ENCODE data around the gene CCDC6.
"Not testable (repeated sequence)": the region's sequence is repeated elsewhere in the genome, so short reads cannot be mapped to it uniquely, and the experiment has no call there.

CCDC6 gene

GRCh38 chr10:59801171-59801570, 105.2 kb downstream of the CCDC6 start:
- no peak for DNase-seq (ENCODE audit: low read depth)
- no peak overlapping the region for H3K4me3 ChIP-seq (ENCODE audit: low read depth, low read length)
- TF ChIP-seq CTCF (IDR thresholded peaks at IDR 0.05; ENCODE audit: low read depth, low read length): no peak

DNA sequence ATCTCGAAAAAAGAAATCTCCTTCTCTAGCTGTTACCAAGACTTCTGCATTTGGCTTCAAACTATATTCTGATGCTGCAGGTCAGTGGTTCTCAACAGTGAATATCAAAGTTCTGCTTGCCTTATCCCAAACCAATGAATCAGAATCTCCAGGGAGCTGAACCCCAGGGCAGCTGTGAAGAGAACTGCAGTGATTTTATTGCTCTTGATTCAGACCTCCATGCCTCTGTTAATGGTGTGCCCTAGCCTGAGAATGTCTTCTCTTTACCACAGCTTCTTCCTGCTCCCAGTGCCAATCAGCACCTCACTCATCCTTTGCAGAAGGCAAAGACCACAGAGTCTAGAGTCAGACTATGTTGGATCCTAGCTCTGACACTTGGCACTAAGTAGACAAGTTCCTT, 106.9 kb downstream of the CCDC6 start:
- TF ChIP-seq POLR2A (IDR thresholded peaks at IDR 0.05; ENCODE audit: extremely low read depth, insufficient read length) (no peak), MAX (IDR thresholded peaks at IDR 0.05; ENCODE audit: low read depth, low read length) (no peak), MYC (IDR thresholded peaks at IDR 0.05; ENCODE audit: low read depth, low read length) (no peak), CTCF (IDR thresholded peaks at IDR 0.05; ENCODE audit: low read depth, low read length) (no peak)
- no peak for DNase-seq (ENCODE audit: low read depth)
- no peak overlapping the region for H3K4me3 ChIP-seq (ENCODE audit: low read depth, low read length)

- no peak overlapping the region for H3K4me3 ChIP-seq (ENCODE audit: low read depth, low read length)
- DNase-seq (ENCODE audit: low read depth): no peak
- no peak for TF ChIP-seq POLR2A (IDR thresholded peaks at IDR 0.05; ENCODE audit: extremely low read depth, insufficient read length)
- TF ChIP-seq MAX (IDR thresholded peaks at IDR 0.05; ENCODE audit: low read depth, low read length): no peak
- no peak for TF ChIP-seq MYC (IDR thresholded peaks at IDR 0.05; ENCODE audit: low read depth, low read length)
- TF ChIP-seq CTCF (IDR thresholded peaks at IDR 0.05; ENCODE audit: low read depth, low read length): no peak
These were observed 112.4 kb downstream of the CCDC6 start for GRCh38 chr10:59793919-59794318.

- TF ChIP-seq MYC (IDR thresholded peaks at IDR 0.05; ENCODE audit: low read depth, low read length) (no peak), POLR2A (IDR thresholded peaks at IDR 0.05; ENCODE audit: extremely low read depth, insufficient read length) (no peak), MAX (IDR thresholded peaks at IDR 0.05; ENCODE audit: low read depth, low read length) (no peak), CTCF (IDR thresholded peaks at IDR 0.05; ENCODE audit: low read depth, low read length) (no peak)
- no peak overlapping the region for H3K4me3 ChIP-seq (ENCODE audit: low read depth, low read length)
- DNase-seq (ENCODE audit: low read depth): no peak
These were observed 113.5 kb downstream of the CCDC6 start for GRCh38 chr10:59792812-59793211.

DNA sequence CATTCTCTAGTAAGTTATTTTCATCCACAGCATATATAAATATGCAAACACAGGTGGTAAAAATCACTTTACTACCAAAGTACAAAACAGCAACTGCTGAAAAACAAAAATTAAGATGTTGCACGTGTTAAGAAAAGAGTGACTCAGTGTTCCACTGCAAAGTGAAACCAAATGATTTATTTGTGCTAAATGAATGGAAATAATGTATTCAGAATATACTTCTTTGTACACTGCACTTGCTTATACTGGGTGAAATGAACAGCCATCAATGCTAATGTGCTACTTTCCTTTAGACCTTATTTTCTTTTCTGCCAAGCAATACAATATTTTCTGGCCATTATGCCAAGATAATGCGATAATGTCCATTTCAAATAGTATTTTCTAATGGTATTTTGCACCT, 114.8 kb downstream of the CCDC6 start:
- no peak for DNase-seq (ENCODE audit: low read depth)
- H3K4me3 ChIP-seq (ENCODE audit: low read depth, low read length): no peak overlapping the region
- TF ChIP-seq POLR2A (IDR thresholded peaks at IDR 0.05; ENCODE audit: extremely low read depth, insufficient read length) (no peak), MAX (IDR thresholded peaks at IDR 0.05; ENCODE audit: low read depth, low read length) (no peak), MYC (IDR thresholded peaks at IDR 0.05; ENCODE audit: low read depth, low read length) (no peak)

- not testable (repeated sequence) for DNase-seq (ENCODE audit: low read depth)
These were observed 116.3 kb downstream of the CCDC6 start for GRCh38 chr10:59790080-59790479.

DNA sequence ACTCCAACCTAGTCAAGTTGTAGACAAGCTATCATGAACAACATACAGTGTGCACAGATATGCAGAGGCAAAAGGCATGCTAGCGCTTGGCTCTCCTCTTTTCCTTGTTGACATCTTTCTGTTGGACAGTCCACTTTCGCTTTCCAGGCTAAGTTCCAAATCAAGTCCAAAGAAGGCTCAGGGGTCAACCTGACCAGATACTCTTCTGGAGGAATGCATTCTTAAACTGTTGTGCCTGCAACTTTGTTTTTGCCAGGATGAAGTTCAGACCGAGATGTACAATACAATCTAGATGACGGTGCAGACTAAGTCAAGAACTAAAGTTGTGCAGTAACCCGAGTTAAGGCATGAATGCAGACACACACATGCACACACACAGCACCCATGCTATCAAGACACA, 117.4 kb downstream of the CCDC6 start:
- H3K4me3 ChIP-seq (ENCODE audit: low read depth, low read length); DNase-seq (ENCODE audit: low read depth): not testable (repeated sequence)

More at GRCh38 chr10:59790080-59790479, 116.3 kb downstream of the CCDC6 start:
- H3K4me3 ChIP-seq (ENCODE audit: low read depth, low read length): not testable (repeated sequence)

DNA sequence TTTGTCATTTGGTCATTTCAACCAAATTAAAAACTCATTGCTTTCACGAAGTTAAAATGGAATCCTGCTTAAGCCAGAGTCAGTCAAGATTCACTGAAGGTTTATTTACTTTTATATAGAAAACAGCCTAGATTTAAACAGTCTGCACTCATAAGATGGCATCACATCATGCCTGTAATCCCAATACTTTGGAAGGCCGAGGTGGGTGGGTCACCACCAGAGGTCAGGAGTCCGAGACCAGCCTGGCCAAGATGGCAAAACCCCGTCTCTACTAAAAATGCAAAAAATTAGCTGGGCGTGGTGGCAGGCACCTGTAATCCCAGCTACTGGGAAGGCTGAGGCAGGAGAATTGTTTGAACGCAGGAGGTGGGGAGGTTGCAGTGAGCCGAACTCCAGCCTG, 119.3 kb downstream of the CCDC6 start:
- not testable (repeated sequence) for DNase-seq (ENCODE audit: low read depth); H3K4me3 ChIP-seq (ENCODE audit: low read depth, low read length)

DNA sequence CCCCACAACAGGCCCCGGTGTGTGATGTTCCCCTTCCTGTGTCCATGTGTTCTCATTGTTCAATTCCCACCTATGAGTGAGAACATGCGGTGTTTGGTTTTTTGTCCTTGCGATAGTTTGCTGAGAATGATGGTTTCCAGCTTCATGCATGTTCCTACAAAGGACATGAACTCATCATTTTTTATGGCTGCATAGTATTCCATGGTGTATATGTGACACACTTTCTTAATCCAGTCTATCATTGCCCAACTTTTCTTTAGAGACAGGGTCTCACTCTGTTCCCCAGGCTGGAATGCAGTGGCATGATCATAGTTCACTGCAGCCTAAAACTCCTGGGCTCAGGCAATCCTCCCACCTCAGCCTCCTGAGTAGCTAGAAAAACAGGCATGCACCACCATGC, 120.9 kb downstream of the CCDC6 start:
- not testable (repeated sequence) for DNase-seq (ENCODE audit: low read depth); H3K4me3 ChIP-seq (ENCODE audit: low read depth, low read length)
